HG03571 (cell line): ENCODE data around the gene NCAM1.
"Not testable (repeated sequence)": the region's sequence is repeated elsewhere in the genome, so short reads cannot be mapped to it uniquely, and the experiment has no call there.

Experiments used
- ATAC-seq: cut with Tn5 transposase; IDR thresholded peaks from one replicate; pipeline ENCODE4 v1.9.1; 2021; ENCODE audit not compliant: unreplicated experiment

NCAM1 gene

GRCh38 chr11:113021111-113021510, 59.9 kb downstream of the NCAM1 start:
- ATAC-seq, result no peak

GRCh38 chr11:113022262-113022661, 61.0 kb downstream of the NCAM1 start:
- ATAC-seq, result no peak

GRCh38 chr11:113023228-113023627, 62.0 kb downstream of the NCAM1 start:
- ATAC-seq, result no peak

GRCh38 chr11:113023986-113024385, 62.8 kb downstream of the NCAM1 start:
- no peak for ATAC-seq

GRCh38 chr11:113026778-113027177, 65.6 kb downstream of the NCAM1 start:
- no peak for ATAC-seq

GRCh38 chr11:113034576-113034975, 73.4 kb downstream of the NCAM1 start:
- no peak for ATAC-seq

GRCh38 chr11:113035708-113036107, 74.5 kb downstream of the NCAM1 start:
- no peak for ATAC-seq

- ATAC-seq, result no peak
Observed at GRCh38 chr11:113043698-113044097, 82.5 kb downstream of the NCAM1 start.

- no peak for ATAC-seq
Observed at GRCh38 chr11:113045146-113045545, 83.9 kb downstream of the NCAM1 start.

- no peak for ATAC-seq
Observed at GRCh38 chr11:113046866-113047265, 85.6 kb downstream of the NCAM1 start.

GRCh38 chr11:113048820-113049768, 87.9 kb downstream of the NCAM1 start:
- ATAC-seq, result no peak

GRCh38 chr11:113053042-113053441, 91.8 kb downstream of the NCAM1 start:
- not testable (repeated sequence) for ATAC-seq

GRCh38 chr11:113057038-113057437, 95.8 kb downstream of the NCAM1 start:
- no peak for ATAC-seq

GRCh38 chr11:113059548-113059947, 98.3 kb downstream of the NCAM1 start:
- no peak for ATAC-seq

- ATAC-seq, result no peak
Observed at GRCh38 chr11:113065330-113065729, 104.1 kb downstream of the NCAM1 start.

GRCh38 chr11:113072237-113072858, 111.1 kb downstream of the NCAM1 start:
- ATAC-seq, result no peak

GRCh38 chr11:113073290-113073953, 112.2 kb downstream of the NCAM1 start:
- no peak for ATAC-seq

GRCh38 chr11:113075586-113076095, 114.4 kb downstream of the NCAM1 start:
- no peak for ATAC-seq

- no peak for ATAC-seq
Observed at GRCh38 chr11:113077379-113077778, 116.2 kb downstream of the NCAM1 start.

- no peak for ATAC-seq
Observed at GRCh38 chr11:113082341-113082955, 121.2 kb downstream of the NCAM1 start.

- no peak for ATAC-seq
Observed at GRCh38 chr11:113083571-113083970, 122.4 kb downstream of the NCAM1 start.
